Measurements from ENCODE around the gene PDE9A. TPM values are rescaled to one million over a fixed set of nuclear protein-coding genes. Genes with fewer than 3 reads are reported as not detected.

PDE9A gene
- total RNA-seq, 2 donors from 2014 or later, result 4.0 to 5.6 TPM

GRCh38 chr21:42757826-42758655, 104.6 kb downstream of the PDE9A start:
- intact Hi-C loops (cut with DNase I), result loop anchor here in 1 of 2 donors (10.0 kb wide), 1 partner anchor 63 kb away; no protein-coding TSS in a partner anchor
- no peak for DNase-seq (ENCODE audit: low spot score)

GRCh38 chr21:42758721-42759593, 105.5 kb downstream of the PDE9A start:
- DNase-seq (ENCODE audit: low spot score), result no peak
- intact Hi-C loops (cut with DNase I), result loop anchor here in 1 of 2 donors (10.0 kb wide), 1 partner anchor 64 kb away; no protein-coding TSS in a partner anchor

GRCh38 chr21:42759594-42759927, 106.1 kb downstream of the PDE9A start:
- intact Hi-C loops (cut with DNase I), result loop anchor here in 1 of 2 donors (10.0 kb wide), 1 partner anchor 65 kb away; no protein-coding TSS in a partner anchor
- no peak for DNase-seq (ENCODE audit: low spot score)

GRCh38 chr21:42760361-42760950, 107.0 kb downstream of the PDE9A start:
- intact Hi-C loops (cut with DNase I), result no loop called here
- no peak for DNase-seq (ENCODE audit: low spot score)

- intact Hi-C loops (cut with DNase I), result no loop called here
- no peak for DNase-seq (ENCODE audit: low spot score)
These were observed 107.7 kb downstream of the PDE9A start for GRCh38 chr21:42760951-42761751.

- no peak for DNase-seq (ENCODE audit: low spot score)
- intact Hi-C loops (cut with DNase I), result no loop called here
These were observed 108.4 kb downstream of the PDE9A start for GRCh38 chr21:42761776-42762335.

- intact Hi-C loops (cut with DNase I), result no loop called here
- no peak for DNase-seq (ENCODE audit: low spot score)
These were observed 110.4 kb downstream of the PDE9A start for GRCh38 chr21:42763581-42764442.

GRCh38 chr21:42764443-42764760, 111.0 kb downstream of the PDE9A start:
- DNase-seq (ENCODE audit: low spot score), result no peak
- intact Hi-C loops (cut with DNase I), result no loop called here

- DNase-seq (ENCODE audit: low spot score), result no peak
- intact Hi-C loops (cut with DNase I), result no loop called here
These were observed 111.5 kb downstream of the PDE9A start for GRCh38 chr21:42764883-42765282.

- no peak for DNase-seq (ENCODE audit: low spot score)
- intact Hi-C loops (cut with DNase I), result no loop called here
These were observed 112.2 kb downstream of the PDE9A start for GRCh38 chr21:42765656-42766055.

GRCh38 chr21:42766739-42767560, 113.5 kb downstream of the PDE9A start:
- intact Hi-C loops (cut with DNase I), result no loop called here
- DNase-seq (ENCODE audit: low spot score), result no peak

- intact Hi-C loops (cut with DNase I), result no loop called here
- no peak for DNase-seq (ENCODE audit: low spot score)
These were observed 114.1 kb downstream of the PDE9A start for GRCh38 chr21:42767561-42767835.

- intact Hi-C loops (cut with DNase I), result no loop called here
- DNase-seq (ENCODE audit: low spot score), result no peak
These were observed 115.1 kb downstream of the PDE9A start for GRCh38 chr21:42768324-42769121.

GRCh38 chr21:42769183-42769819, 115.9 kb downstream of the PDE9A start:
- DNase-seq (ENCODE audit: low spot score), result no peak
- intact Hi-C loops (cut with DNase I), result no loop called here

GRCh38 chr21:42769820-42770716, 116.6 kb downstream of the PDE9A start:
- no peak for DNase-seq (ENCODE audit: low spot score)
- intact Hi-C loops (cut with DNase I), result no loop called here

All from posterior vena cava (tissue), 2 donors.